Liver (tissue), 3 donors: ENCODE measurements around the gene SMIM23.

Experiments used
- MAX ChIP-seq: IDR thresholded peaks from 2 replicates; pipeline ENCODE4 v1.6.1; 2016; ENCODE audit warnings: antibody characterized with exemption
- RXRA ChIP-seq, 2 donors: IDR thresholded peaks; 2 replicates each; pipeline ENCODE4 v1.6.1; 2017 to 2018; ENCODE audit warnings: antibody characterized with exemption in 2 of 2, mild to moderate bottlenecking in 1 of 2
- SP1 ChIP-seq: IDR thresholded peaks from 2 replicates; pipeline ENCODE4 v1.6.1; 2018; ENCODE audit warnings: antibody characterized with exemption, mild to moderate bottlenecking
- TF ChIP-seq, protein P1 (sequence below): fragments of 150-350 bp; IDR thresholded peaks from 2 replicates; pipeline ENCODE4 v1.5.1; 2017; ENCODE audit warnings: improper control_type of control experiment, low read depth, low read length; ENCODE audit not compliant: missing input control
- donor health status: healthy.
- donor health status: healthy.

DNA sequence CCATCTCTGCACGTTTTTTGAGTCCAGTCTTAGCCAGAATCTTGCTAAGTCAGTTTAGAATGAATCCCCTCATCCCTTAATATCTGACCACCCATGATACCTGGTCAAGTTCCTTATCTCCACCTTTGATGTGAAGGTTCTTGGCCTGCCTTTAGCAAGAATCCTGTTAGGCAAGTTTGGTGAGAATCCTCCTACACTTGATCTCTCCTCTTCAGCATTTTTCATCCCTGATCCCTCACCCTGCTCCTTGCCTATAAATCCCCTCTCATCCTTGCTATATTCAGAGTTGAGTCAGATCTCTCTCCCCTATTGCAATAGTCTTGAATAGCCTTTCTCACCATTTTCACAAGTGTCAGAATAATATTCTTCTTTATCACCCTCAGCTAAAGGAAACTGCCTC is 31.0 kb downstream of the SMIM23 start:
- TF ChIP-seq RXRA (IDR thresholded peaks at IDR 0.05) (no peak), SP1 (no peak), MAX (no peak)
- TF ChIP-seq, protein P1, sequence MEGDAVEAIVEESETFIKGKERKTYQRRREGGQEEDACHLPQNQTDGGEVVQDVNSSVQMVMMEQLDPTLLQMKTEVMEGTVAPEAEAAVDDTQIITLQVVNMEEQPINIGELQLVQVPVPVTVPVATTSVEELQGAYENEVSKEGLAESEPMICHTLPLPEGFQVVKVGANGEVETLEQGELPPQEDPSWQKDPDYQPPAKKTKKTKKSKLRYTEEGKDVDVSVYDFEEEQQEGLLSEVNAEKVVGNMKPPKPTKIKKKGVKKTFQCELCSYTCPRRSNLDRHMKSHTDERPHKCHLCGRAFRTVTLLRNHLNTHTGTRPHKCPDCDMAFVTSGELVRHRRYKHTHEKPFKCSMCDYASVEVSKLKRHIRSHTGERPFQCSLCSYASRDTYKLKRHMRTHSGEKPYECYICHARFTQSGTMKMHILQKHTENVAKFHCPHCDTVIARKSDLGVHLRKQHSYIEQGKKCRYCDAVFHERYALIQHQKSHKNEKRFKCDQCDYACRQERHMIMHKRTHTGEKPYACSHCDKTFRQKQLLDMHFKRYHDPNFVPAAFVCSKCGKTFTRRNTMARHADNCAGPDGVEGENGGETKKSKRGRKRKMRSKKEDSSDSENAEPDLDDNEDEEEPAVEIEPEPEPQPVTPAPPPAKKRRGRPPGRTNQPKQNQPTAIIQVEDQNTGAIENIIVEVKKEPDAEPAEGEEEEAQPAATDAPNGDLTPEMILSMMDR = no peak
